ENCODE results near the gene MPI. TPM values are rescaled to one million over a fixed set of nuclear protein-coding genes. Genes with fewer than 3 reads are reported as not detected.
"Not testable (repeated sequence)": the region's sequence is repeated elsewhere in the genome, so short reads cannot be mapped to it uniquely, and the experiment has no call there.

The MPI gene
- total RNA-seq, 4 donors from 2014 or later: 63.1 to 176 (median 98.4) TPM

- DNase-seq: no peak
- Histone ChIP-seq H3K27me3 (no peaks in the 10 kb centered on the region), H3K27ac (no peak overlapping the region), H3K9me3 (no peaks in the 10 kb centered on the region), H3K4me3 (no peak overlapping the region), H3K4me1 (peaks cover 0 to 29% (median 7%) of the 10 kb centered on the region in 4 donors), H3K36me3 (no peaks in the 10 kb centered on the region)
- WGBS, 2 donors (ENCODE audit: low coverage in 1 of 2): 87 to 92% methylated on average over 3 to 5 of the region's 5 CpGs
- intact Hi-C loops (cut with DNase I; ENCODE audit: low total_unique reads) (no loop called here), in situ Hi-C loops (cut with MboI; ENCODE audit: low pct_ligation_motif_present in 1 of 4, low pct_unique_long_range_greater_than_20kb in 1 of 4, low sequenced_read_pairs in 3 of 4) (no loop called here)
- TF ChIP-seq EP300 (IDR thresholded peaks at IDR 0.05; ENCODE audit: low read depth): no peak
- TF ChIP-seq, protein P1, sequence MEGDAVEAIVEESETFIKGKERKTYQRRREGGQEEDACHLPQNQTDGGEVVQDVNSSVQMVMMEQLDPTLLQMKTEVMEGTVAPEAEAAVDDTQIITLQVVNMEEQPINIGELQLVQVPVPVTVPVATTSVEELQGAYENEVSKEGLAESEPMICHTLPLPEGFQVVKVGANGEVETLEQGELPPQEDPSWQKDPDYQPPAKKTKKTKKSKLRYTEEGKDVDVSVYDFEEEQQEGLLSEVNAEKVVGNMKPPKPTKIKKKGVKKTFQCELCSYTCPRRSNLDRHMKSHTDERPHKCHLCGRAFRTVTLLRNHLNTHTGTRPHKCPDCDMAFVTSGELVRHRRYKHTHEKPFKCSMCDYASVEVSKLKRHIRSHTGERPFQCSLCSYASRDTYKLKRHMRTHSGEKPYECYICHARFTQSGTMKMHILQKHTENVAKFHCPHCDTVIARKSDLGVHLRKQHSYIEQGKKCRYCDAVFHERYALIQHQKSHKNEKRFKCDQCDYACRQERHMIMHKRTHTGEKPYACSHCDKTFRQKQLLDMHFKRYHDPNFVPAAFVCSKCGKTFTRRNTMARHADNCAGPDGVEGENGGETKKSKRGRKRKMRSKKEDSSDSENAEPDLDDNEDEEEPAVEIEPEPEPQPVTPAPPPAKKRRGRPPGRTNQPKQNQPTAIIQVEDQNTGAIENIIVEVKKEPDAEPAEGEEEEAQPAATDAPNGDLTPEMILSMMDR (IDR thresholded peaks at IDR 0.05): no peak
- TF ChIP-seq POLR2AphosphoS5 (IDR thresholded peaks at IDR 0.05): no peak
- TF ChIP-seq POLR2A (IDR thresholded peaks at IDR 0.05): no peak
Observed at GRCh38 chr15:74885461-74885860, 4.4 kb upstream of the MPI start.

GRCh38 chr15:74887537-74888193 lies 2.2 kb upstream of the MPI start:
- in situ Hi-C loops (cut with MboI; ENCODE audit: low pct_ligation_motif_present in 1 of 4, low pct_unique_long_range_greater_than_20kb in 1 of 4, low sequenced_read_pairs in 3 of 4); H3K27ac ChIP-seq; H3K4me3 ChIP-seq; H3K27me3 ChIP-seq; intact Hi-C loops (cut with DNase I; ENCODE audit: low total_unique reads); H3K36me3 ChIP-seq; DNase-seq; H3K9me3 ChIP-seq: not testable (repeated sequence)
- WGBS, 2 donors (ENCODE audit: low coverage in 1 of 2): 76 to 92% methylated on average over 3 to 10 of the region's 10 CpGs
- H3K4me1 ChIP-seq: peaks cover 3 to 49% (median 25%) of the 10 kb centered on the region in 4 donors

- no peak for TF ChIP-seq POLR2AphosphoS5 (IDR thresholded peaks at IDR 0.05)
- TF ChIP-seq POLR2A (IDR thresholded peaks at IDR 0.05): no peak
- TF ChIP-seq EP300 (IDR thresholded peaks at IDR 0.05; ENCODE audit: low read depth): no peak
- TF ChIP-seq, protein P1 (IDR thresholded peaks at IDR 0.05): no peak
- H3K27me3 ChIP-seq: no peaks in the 10 kb centered on the region
- no peak for DNase-seq
- no peak overlapping the region for H3K4me3 ChIP-seq
- in situ Hi-C loops (cut with MboI; ENCODE audit: low pct_ligation_motif_present in 1 of 4, low pct_unique_long_range_greater_than_20kb in 1 of 4, low sequenced_read_pairs in 3 of 4) (no loop called here), intact Hi-C loops (cut with DNase I; ENCODE audit: low total_unique reads) (no loop called here)
- 95 to 100% methylated on average over 2 to 4 of the region's 4 CpGs for WGBS, 2 donors (ENCODE audit: low coverage in 1 of 2)
- peak overlapping the region in 1 of 4 donors; percentile 89 for H3K27ac ChIP-seq
- no peaks in the 10 kb centered on the region for H3K36me3 ChIP-seq
- peaks cover 3 to 58% (median 31%) of the 10 kb centered on the region in 4 donors for H3K4me1 ChIP-seq
- H3K9me3 ChIP-seq: no peaks in the 10 kb centered on the region
Observed at GRCh38 chr15:74888716-74889115, 1.1 kb upstream of the MPI start.

DNA sequence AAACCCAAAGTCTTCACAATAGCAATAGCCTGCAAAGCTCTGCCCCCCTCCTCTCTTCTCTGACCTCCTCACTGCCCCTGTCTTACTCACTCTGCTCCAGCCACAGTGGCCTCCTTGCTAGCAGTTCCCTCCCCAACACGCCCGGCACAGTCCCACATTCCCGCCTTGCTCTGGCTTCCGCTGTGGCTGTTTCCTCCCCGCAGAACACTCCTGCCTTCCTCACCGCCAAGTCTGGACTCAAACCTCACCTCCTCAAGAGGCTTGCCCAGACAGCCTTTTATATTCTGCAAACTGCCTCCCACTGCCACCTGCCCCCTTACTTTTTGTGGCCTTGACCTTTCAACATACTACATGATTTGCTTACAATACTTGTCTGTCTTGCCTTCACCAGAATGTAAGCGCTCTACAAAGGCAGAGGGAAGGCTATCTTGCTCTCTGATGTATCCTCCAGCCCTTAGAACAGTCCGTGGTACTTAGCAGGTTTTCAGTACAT lies 406 bp upstream of the MPI start:
- DNase-seq: peak; percentile 33
- 32 to 40% methylated on average over 1 to 8 of the region's 8 CpGs for WGBS, 2 donors (ENCODE audit: low coverage in 1 of 2)
- in situ Hi-C loops (cut with MboI; ENCODE audit: low pct_ligation_motif_present in 1 of 4, low pct_unique_long_range_greater_than_20kb in 1 of 4, low sequenced_read_pairs in 3 of 4): no loop called here

More for the DNA sequence above, 406 bp upstream of the MPI start:
- intact Hi-C loops (cut with DNase I; ENCODE audit: low total_unique reads): no loop called here
- Histone ChIP-seq H3K27me3 (no peaks in the 10 kb centered on the region), H3K4me1 (peaks cover 3 to 57% (median 32%) of the 10 kb centered on the region in 4 donors), H3K36me3 (no peaks in the 10 kb centered on the region), H3K4me3 (peak overlapping the region; percentile 56 to 98 (median 76)), H3K9me3 (no peaks in the 10 kb centered on the region), H3K27ac (peak overlapping the region; percentile 82 to 89 (median 84))
- TF ChIP-seq EP300 (IDR thresholded peaks at IDR 0.05; ENCODE audit: low read depth) (no peak), POLR2A (IDR thresholded peaks at IDR 0.05) (no peak), POLR2AphosphoS5 (IDR thresholded peaks at IDR 0.05) (no peak)
- TF ChIP-seq, protein P1 (IDR thresholded peaks at IDR 0.05): no peak

Data from transverse colon (tissue), 4 donors.